ENCODE measurements around the gene APOL1.

APOL1 gene

DNA sequence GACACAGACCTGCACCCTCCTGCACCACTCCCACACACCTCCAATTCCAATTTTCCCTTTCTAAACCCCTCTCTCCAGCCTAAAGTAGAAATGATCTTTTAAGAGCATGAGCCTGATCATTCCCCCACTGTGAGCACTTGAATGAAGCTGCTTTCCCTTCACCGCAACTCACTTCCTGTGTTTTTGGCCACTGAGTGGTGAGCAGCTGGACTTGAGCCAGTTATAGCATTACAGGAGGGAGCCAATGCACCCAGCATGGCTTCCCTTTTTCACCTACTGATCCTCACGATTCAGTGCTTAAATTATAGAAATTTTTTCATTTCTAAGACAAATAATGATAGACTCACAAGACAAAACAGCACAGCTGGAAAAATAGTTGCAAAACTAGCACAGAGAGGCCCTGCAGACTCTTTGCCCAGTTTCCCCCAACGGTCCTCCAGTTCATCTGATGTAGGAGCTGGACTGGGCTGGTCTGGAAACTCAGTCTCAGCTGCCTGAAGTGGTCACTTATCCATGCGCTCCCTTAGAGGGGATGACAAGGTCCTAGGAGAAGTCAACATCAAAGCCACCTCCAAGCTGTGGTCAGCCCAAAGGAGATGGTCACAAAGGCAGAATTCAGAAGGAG is 41.6 kb upstream of the APOL1 start:
- Histone ChIP-seq H3K27me3 (ENCODE audit: insufficient read depth, low read length) (0 out of 2 replicates have a peak, but pooled peaks cover 15% of the 10 kb centered on the region), H3K36me3 (ENCODE audit: insufficient read depth, low read length) (no peaks in the 10 kb centered on the region), H3K4me1 (ENCODE audit: control insufficient read depth, insufficient read depth, low read length, unreplicated experiment) (no peaks in the 10 kb centered on the region), H3K79me2 (ENCODE audit: control insufficient read depth, insufficient read depth, low read length, unreplicated experiment) (no peaks in the 10 kb centered on the region), H2AFZ (ENCODE audit: low read length, unreplicated experiment) (no peak overlapping the region), H3K27ac (ENCODE audit: low read depth, low read length) (no peak overlapping the region), H3K4me3 (ENCODE audit: low read depth, low read length) (no peak overlapping the region)

DNA sequence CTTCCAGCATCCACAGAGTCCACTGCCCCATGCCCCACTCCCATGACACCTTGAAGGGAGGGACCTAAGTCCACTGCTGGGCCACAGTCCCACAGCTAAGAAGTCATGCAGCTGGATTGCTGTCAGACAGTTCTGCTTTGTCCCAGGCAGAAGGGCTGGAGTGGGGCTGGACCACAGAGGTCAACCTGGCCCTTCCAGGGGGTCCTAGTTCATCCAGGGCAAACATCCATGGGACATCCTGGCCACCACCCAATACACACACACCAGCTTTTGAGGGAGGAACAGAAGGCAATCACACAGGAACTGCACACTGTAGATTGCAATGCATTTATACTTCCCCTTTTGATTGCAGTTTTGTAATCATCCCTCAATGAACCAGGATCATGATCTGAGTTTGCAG is 40.0 kb upstream of the APOL1 start:
- H3K27ac ChIP-seq (ENCODE audit: low read depth, low read length) = no peak overlapping the region
- no peaks in the 10 kb centered on the region for H3K4me1 ChIP-seq (ENCODE audit: control insufficient read depth, insufficient read depth, low read length, unreplicated experiment)
- H3K27me3 ChIP-seq (ENCODE audit: insufficient read depth, low read length) = peaks cover 15% of the 10 kb centered on the region; the same call in 1 of the 2 replicates
- no peaks in the 10 kb centered on the region for H3K36me3 ChIP-seq (ENCODE audit: insufficient read depth, low read length)
- no peak overlapping the region for H2AFZ ChIP-seq (ENCODE audit: low read length, unreplicated experiment)
- no peak overlapping the region for H3K4me3 ChIP-seq (ENCODE audit: low read depth, low read length)
- H3K79me2 ChIP-seq (ENCODE audit: control insufficient read depth, insufficient read depth, low read length, unreplicated experiment) = no peaks in the 10 kb centered on the region

DNA sequence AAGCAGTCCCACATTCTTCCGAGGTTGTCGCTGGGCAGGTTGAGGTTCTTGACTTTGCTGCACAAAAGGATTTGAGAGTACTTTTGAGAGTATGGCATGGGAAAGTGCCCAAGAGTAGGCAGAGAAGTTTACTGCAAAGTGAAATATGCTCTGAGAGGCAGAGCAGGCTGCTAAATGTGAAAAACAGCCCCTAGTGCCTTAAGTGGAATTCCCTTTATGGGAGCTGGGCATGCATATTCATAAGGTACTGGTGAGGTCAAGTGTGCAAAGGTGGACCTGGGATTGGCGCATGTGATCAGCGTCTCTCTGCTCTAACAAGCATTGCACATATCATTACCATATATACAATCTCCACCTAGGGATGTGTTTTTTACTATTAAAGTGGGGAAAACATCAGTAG is 39.3 kb upstream of the APOL1 start:
- Histone ChIP-seq H3K4me3 (ENCODE audit: low read depth, low read length) (no peak overlapping the region), H2AFZ (ENCODE audit: low read length, unreplicated experiment) (no peak overlapping the region), H3K27ac (ENCODE audit: low read depth, low read length) (no peak overlapping the region), H3K79me2 (ENCODE audit: control insufficient read depth, insufficient read depth, low read length, unreplicated experiment) (no peaks in the 10 kb centered on the region), H3K36me3 (ENCODE audit: insufficient read depth, low read length) (no peaks in the 10 kb centered on the region), H3K27me3 (ENCODE audit: insufficient read depth, low read length) (peaks cover 14% of the 10 kb centered on the region; the same call in 1 of the 2 replicates), H3K4me1 (ENCODE audit: control insufficient read depth, insufficient read depth, low read length, unreplicated experiment) (no peaks in the 10 kb centered on the region)

DNA sequence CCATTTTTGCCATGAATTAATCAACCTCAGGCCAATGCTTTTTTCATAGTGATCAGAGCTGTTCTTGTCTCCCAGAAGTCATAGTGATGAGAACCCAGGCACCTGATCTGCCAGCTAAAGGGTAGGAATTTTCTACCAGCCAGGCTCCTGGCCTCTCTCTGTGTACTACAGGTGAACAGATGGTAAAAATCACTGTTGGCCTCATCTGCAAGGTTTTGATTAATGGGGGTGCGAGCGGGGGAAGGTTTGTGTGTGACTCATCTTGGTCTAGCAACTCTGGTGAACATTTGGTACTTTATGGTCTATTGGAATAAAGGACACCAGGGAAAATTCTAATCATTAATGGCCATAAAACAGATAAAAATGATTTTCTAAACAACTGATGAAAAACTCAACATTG is 37.0 kb upstream of the APOL1 start:
- H3K4me3 ChIP-seq (ENCODE audit: low read depth, low read length) = no peak overlapping the region
- no peak overlapping the region for H2AFZ ChIP-seq (ENCODE audit: low read length, unreplicated experiment)
- H3K27me3 ChIP-seq (ENCODE audit: insufficient read depth, low read length) = peaks cover 9% of the 10 kb centered on the region; the same call in 1 of the 2 replicates
- H3K27ac ChIP-seq (ENCODE audit: low read depth, low read length) = no peak overlapping the region
- no peaks in the 10 kb centered on the region for H3K36me3 ChIP-seq (ENCODE audit: insufficient read depth, low read length)
- no peaks in the 10 kb centered on the region for H3K79me2 ChIP-seq (ENCODE audit: control insufficient read depth, insufficient read depth, low read length, unreplicated experiment)
- peaks cover 4% of the 10 kb centered on the region for H3K4me1 ChIP-seq (ENCODE audit: control insufficient read depth, insufficient read depth, low read length, unreplicated experiment)

DNA sequence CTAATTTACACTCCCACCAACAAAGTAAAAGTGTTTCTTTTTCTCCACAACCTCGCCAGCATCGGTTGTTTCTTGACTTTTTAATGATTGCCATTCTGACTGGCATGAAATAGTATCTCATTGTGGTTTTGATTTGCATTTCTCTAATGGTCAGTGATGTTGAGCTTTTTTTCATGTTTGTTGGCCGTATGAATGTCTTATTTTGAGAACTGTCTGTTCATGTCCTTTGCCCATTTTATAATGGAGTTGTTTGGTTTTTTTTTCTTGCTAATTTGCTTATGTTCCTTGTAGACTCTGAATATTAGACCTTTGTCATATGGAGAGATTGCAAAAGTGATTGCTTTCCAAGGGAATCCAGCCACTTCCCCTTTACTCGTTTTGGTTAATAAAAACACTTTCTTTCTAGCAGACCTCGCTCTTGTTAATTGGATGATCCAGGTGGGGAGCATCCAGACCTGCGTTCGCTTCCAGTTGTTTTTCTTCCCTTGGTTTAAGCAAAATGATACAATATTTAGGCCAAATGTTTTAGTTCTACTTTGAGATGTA is 34.2 kb upstream of the APOL1 start:
- Histone ChIP-seq H3K36me3 (ENCODE audit: insufficient read depth, low read length) (no peaks in the 10 kb centered on the region), H3K79me2 (ENCODE audit: control insufficient read depth, insufficient read depth, low read length, unreplicated experiment) (no peaks in the 10 kb centered on the region), H3K27me3 (ENCODE audit: insufficient read depth, low read length) (peaks cover 6% of the 10 kb centered on the region; the same call in 1 of the 2 replicates), H3K4me1 (ENCODE audit: control insufficient read depth, insufficient read depth, low read length, unreplicated experiment) (peaks cover 8% of the 10 kb centered on the region), H2AFZ (ENCODE audit: low read length, unreplicated experiment) (no peak overlapping the region), H3K27ac (ENCODE audit: low read depth, low read length) (no peak overlapping the region), H3K4me3 (ENCODE audit: low read depth, low read length) (no peak overlapping the region)

DNA sequence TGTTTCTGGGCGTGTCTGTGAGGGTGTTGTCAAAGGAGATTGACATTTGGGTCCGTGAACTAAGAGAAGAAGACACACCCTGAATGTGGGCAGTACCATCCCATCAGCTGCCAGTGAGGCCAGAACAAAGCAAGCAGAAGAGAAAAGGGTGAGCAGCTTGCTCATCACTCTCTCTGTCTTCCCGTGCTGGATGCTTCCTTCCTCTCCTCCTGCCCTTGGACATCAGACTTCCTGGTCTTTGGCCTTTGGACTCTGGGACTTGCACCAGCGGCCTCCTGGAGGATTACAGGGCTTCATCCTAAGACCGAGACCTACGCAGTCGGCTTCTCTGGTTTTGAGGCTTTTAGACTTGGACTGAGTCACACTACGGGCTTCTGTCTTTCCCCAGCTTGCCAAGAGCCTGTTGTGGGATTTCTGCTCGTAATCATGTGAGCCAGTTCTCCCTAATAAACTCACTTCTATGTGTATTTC is 32.4 kb upstream of the APOL1 start:
- H3K27ac ChIP-seq (ENCODE audit: low read depth, low read length) = peak overlapping the region; percentile 50
- peak overlapping the region; percentile 75 for H2AFZ ChIP-seq (ENCODE audit: low read length, unreplicated experiment)

DNA sequence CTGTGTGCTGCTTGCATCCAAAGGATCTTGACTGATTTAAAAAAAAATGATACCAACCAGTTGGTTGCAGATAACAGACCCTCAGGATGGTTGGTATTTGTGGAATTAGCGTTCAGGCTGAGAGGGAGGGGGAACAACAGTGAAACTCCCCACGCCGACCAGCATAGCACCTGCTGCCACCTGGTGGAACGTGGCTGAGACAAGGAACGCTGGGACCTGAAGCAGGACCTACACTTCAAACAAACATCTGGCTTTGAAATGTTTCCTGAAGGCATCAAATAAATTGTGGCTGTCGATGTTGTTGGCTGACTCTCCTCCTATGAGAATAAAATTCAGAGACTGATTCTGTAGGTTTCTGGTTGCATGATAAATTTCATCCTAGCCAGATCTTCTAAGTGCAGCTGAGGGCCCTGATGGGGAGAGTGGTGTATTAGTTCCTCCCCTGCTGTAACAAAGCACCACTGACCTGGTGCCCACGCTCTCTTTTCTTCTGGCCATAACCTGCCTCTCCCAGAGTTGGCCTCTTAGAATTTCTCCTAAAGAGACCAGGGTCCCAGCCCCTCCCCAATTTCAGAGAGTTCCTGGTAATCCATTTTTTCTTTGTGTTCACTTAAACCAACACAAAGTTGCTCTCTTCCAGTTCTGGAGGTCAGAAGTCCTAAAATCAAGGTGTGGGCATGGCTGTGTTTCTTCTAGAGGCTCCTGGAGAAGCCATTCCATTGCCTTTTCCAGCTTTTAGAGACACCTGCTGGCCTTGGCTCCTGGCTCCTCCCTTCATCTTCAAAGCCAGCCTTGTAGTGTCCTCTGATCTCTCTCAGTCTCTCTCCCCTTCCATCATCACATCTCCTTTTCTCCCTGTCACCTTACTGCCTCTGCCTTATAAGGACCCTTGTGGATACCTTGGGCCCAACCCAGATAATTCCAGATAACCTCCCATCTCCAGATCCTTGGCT is 30.9 kb upstream of the APOL1 start:
- H3K27me3 ChIP-seq (ENCODE audit: insufficient read depth, low read length) = no peaks in the 10 kb centered on the region; the same call in 1 of the 2 replicates
- H3K4me3 ChIP-seq (ENCODE audit: low read depth, low read length) = peak overlapping the region; percentile 60
- H3K36me3 ChIP-seq (ENCODE audit: insufficient read depth, low read length) = no peaks in the 10 kb centered on the region
- H3K79me2 ChIP-seq (ENCODE audit: control insufficient read depth, insufficient read depth, low read length, unreplicated experiment) = no peaks in the 10 kb centered on the region
- peaks cover 8% of the 10 kb centered on the region for H3K4me1 ChIP-seq (ENCODE audit: control insufficient read depth, insufficient read depth, low read length, unreplicated experiment)
- H3K27ac ChIP-seq (ENCODE audit: low read depth, low read length) = no peak overlapping the region
- H2AFZ ChIP-seq (ENCODE audit: low read length, unreplicated experiment) = no peak overlapping the region

More for the DNA sequence above, 32.4 kb upstream of the APOL1 start:
- Histone ChIP-seq H3K4me3 (ENCODE audit: low read depth, low read length) (peak overlapping the region; percentile 60), H3K27me3 (ENCODE audit: insufficient read depth, low read length) (peaks cover 6% of the 10 kb centered on the region; the same call in 1 of the 2 replicates), H3K4me1 (ENCODE audit: control insufficient read depth, insufficient read depth, low read length, unreplicated experiment) (peaks cover 8% of the 10 kb centered on the region), H3K36me3 (ENCODE audit: insufficient read depth, low read length) (no peaks in the 10 kb centered on the region), H3K79me2 (ENCODE audit: control insufficient read depth, insufficient read depth, low read length, unreplicated experiment) (no peaks in the 10 kb centered on the region)

DNA sequence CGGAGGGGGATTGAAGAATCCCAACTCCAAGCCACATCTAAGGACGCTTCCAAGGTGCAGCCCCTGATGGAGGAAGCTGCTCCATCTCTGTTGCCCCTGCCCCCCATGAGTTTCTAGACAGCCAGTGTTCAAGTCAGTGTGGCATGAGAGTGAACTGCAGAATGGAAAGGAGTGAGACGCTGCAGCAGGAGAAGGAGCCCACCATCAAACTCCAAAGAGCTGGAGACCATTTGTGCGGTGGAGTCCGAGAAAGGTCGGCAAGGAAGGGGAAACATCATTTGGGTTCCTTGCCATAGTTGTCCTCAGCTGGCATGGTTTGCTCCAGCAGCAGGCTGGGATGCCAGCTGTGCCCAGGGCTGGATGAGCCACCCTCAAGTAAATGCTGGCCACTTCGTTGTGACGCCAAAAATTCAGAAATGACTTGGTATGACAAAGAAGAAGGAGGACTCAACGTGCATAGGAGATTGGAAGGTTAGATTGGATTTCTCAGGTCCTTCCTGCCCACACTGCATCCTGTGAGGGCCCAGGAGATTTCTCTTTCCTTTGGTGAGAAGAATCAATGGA is 30.0 kb upstream of the APOL1 start:
- H3K4me1 ChIP-seq (ENCODE audit: control insufficient read depth, insufficient read depth, low read length, unreplicated experiment) = peaks cover 8% of the 10 kb centered on the region
- no peaks in the 10 kb centered on the region for H3K79me2 ChIP-seq (ENCODE audit: control insufficient read depth, insufficient read depth, low read length, unreplicated experiment)

DNA sequence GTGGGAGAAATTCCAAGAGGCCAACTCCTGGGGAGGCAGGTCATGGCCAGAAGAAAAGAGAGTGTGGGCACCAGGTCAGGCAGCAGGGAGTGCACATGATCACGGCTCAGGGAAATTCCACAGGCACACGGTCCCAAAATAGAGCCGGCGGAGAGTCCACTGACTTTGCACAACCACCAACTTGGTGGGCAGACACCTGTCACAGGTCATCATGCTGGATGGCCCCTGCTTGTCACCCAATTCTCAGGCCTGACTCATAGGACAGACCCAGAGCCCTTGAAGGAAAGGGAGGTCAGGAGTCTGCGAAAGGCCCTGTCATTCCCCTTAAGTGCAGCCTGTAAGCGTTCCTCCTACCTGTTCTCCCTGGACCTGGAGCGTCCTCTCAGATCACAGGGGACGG is 29.4 kb upstream of the APOL1 start:
- Histone ChIP-seq H2AFZ (ENCODE audit: low read length, unreplicated experiment) (no peak overlapping the region), H3K79me2 (ENCODE audit: control insufficient read depth, insufficient read depth, low read length, unreplicated experiment) (no peaks in the 10 kb centered on the region), H3K36me3 (ENCODE audit: insufficient read depth, low read length) (no peaks in the 10 kb centered on the region), H3K27me3 (ENCODE audit: insufficient read depth, low read length) (no peaks in the 10 kb centered on the region), H3K4me1 (ENCODE audit: control insufficient read depth, insufficient read depth, low read length, unreplicated experiment) (peaks cover 8% of the 10 kb centered on the region), H3K27ac (ENCODE audit: low read depth, low read length) (no peak overlapping the region), H3K4me3 (ENCODE audit: low read depth, low read length) (no peak overlapping the region)

More for the DNA sequence above, 30.0 kb upstream of the APOL1 start:
- Histone ChIP-seq H2AFZ (ENCODE audit: low read length, unreplicated experiment) (no peak overlapping the region), H3K36me3 (ENCODE audit: insufficient read depth, low read length) (no peaks in the 10 kb centered on the region), H3K27me3 (ENCODE audit: insufficient read depth, low read length) (no peaks in the 10 kb centered on the region), H3K4me3 (ENCODE audit: low read depth, low read length) (no peak overlapping the region), H3K27ac (ENCODE audit: low read depth, low read length) (no peak overlapping the region)

DNA sequence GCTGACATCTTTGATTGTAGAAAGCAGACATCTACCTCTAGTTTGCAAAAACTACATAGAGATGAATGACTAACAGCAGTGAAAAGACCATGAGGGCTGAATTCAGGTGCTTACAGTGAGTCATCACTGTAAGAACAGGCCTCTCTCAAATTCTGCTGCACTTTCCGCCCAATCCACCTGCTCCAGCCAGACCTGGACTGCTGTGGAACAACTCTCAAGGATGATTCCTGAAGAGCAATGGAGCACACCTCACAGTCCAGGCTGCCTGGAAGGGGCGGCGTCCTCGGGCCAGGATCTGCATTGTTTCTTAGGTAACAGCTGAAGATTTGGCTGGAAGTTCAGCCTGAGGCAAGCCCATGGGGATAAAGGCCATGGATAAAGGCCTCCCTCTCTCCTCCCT is 28.7 kb upstream of the APOL1 start:
- no peaks in the 10 kb centered on the region for H3K36me3 ChIP-seq (ENCODE audit: insufficient read depth, low read length)
- no peaks in the 10 kb centered on the region for H3K27me3 ChIP-seq (ENCODE audit: insufficient read depth, low read length)
- no peak overlapping the region for H3K27ac ChIP-seq (ENCODE audit: low read depth, low read length)
- H3K79me2 ChIP-seq (ENCODE audit: control insufficient read depth, insufficient read depth, low read length, unreplicated experiment) = no peaks in the 10 kb centered on the region
- H3K4me1 ChIP-seq (ENCODE audit: control insufficient read depth, insufficient read depth, low read length, unreplicated experiment) = peaks cover 8% of the 10 kb centered on the region
- no peak overlapping the region for H3K4me3 ChIP-seq (ENCODE audit: low read depth, low read length)
- no peak overlapping the region for H2AFZ ChIP-seq (ENCODE audit: low read length, unreplicated experiment)

Data from ACC112 (cell line).